ENCODE measurements around the gene SPTLC2.

Gene SPTLC2

DNA sequence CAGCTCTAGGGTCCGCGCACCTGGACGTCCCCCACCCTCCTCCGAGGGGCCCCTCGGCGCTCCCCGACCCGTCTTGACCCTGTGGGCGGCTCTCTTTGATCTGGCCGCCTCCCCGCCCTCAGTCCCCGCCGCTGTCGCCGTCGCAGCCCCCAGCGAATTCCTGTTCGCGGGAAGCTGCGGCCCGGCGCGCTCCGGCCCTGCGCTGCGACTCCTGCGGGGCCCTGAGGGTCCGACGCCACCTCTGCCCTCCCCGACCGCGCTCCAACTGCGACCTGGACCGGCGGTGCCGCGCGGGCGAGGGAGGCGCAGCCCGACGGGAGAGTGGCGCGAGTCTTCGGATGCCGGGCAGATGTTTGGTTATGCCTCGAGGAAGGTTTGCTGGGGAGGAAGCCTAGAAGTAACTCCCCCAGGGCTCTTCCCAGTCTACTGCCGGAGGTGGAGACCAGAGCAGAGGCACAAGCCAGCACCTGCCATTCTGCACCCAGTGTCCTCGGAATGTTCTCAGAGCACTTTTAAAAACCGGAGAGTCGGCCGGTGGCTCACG, 117.4 kb downstream of the SPTLC2 start:
- no peak for DNase-seq

DNA sequence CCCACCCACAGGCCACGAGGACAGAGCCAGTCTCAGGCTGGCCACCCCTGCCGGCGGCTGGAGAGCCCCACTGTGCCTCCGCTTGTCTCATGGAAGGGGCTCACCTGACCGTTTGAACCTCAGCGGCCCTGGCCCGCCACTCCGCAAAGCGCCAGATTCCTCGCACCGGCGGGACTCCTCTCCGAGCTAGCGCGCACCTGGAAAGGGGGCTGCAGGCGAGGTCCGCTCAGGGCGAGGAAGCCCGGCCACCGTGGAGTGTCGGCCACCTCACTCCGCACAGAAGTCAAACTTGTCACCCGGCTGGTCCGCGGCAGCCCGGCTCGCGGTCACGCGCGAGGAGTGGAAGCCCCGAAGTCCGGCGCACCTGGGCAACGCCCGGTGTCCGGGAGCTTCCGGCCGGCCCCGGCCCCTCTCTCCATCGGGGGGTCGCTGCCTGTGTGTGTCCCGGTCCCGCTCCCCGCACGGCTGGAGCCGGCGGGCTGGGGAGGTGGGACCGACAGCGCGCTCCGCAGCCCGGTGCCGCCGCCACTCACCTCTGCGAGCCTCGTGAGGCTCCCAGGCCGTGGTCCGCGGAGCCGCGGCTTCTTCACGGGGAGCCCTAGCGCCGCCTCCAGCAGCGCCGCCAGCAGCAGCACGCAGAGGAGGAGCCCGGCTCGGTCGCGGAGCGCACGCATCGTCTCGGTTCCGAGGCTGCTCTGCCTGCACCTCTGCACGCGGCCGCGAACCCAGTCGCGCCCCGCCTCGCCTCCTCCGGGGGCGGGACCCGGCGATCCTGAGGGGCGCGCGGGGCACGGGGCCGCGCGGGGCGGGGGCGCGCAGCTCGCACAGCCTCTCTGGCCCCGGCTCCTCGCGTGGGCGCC, 118.1 kb downstream of the SPTLC2 start, which contains the start of gene ISM2:
Gene ISM2, minus strand, starts transcription at position 697 of the 860 bp plus-strand sequence. Its CDS starts 23 bp downstream, at position 674.
- DNase-seq = no peak

DNA sequence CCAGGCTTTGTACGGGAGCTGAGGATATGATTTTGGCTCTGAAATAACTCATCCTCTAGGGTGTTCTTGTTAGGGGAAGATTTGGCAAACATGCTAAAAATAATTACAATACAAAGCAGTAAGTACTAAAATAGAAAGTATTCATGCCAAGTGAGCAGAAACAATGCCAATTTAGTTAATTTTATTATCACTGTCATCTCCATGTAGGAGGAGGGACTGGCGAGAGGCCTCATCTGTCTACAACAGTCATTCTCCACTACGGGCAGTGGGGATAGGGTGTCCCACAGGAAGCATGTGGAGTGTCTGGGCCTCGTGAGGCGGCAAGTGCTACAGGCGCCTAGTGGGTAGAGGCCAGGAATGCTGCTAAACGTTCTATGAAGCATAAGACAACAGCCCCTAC, 121.1 kb downstream of the SPTLC2 start:
- DNase-seq = no peak

DNA sequence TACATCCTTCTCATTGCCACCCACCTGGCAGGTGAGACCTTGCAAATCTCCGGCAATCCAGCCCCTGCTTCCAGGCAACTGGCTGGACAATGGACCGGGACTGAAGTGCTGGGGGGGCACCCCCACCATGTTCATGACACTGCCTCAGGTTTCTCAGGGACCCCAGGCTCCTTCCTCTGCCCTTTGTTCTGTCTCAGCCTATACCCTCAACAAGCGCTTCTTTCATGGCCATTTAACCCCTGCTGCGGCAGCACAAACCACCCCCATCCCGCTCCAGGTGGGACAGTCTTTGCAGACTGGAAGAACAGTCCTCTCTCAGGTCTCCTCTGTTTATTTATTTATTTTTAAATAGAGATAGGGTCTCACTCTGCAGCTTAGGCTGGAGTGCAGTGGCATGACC, 125.4 kb downstream of the SPTLC2 start:
- no peak for DNase-seq

DNA sequence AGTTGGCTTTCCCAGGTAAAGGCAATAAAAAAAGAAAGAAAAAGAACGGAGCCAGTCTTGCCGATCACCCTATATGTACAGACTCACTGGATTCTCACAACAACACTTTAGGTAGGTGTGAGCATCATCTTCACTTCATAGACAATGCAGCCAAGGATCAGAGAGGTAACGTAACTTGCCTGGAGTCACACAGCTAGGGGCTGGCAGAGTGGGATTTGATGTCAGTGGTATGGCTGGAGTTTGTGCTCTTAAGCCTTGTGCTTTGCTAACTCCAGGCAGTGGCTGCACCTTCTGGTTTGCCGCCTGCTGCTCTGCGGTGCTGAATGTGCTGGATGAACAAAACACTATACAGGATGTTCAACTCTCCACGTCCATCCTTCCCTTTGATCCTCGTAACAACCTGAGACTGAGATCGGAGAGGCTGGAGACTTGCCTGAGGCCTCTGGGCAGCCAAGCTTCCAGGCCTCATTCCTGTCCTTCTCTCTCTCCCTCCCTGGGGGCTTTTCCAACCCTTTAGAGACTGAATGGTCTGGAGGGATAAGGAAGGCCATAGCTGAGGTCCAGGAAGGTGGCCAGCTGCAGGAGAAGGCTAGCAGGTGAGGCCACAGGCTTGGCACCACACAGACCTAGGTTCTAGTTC, 126.0 kb downstream of the SPTLC2 start:
- DNase-seq = no peak

DNA sequence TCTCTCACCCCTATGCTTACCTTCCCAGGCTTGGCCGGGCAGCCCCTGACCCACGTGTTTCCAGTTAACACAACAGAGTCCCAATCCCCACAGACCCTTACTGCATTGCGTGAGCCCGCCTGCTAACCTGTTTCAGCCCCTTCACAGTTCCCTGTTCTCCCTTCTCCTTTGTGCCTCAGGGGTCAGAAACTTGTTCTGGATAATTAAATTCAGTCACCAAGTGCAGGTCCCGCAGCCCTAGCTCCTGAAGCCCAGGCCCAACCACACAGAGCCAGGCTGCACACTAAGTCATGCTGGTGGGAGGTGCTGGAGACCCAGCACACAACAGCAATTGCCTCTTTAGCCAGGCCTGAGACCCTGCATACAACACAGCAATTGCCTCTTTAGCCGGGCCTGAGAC, 127.4 kb downstream of the SPTLC2 start:
- DNase-seq = no peak

DNA sequence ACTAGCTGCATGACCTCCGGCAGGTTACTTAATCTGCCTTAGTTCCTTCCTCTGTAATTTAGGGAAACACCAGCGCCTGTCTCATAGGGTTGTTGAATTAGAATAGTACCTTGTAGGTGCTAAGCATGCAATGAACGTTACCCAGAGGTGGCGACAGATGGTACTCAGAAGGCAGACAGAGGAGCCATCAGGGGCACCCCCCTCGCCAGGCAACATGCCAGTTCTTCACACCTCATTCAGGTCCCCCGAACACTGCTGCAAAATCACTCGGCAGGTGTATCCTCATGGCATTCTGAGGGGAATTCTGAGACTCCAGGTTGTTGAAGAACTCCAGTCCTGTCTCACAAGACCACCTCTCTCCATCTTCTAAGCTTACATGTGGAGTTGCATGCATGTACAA, 127.9 kb downstream of the SPTLC2 start:
- DNase-seq = no peak

DNA sequence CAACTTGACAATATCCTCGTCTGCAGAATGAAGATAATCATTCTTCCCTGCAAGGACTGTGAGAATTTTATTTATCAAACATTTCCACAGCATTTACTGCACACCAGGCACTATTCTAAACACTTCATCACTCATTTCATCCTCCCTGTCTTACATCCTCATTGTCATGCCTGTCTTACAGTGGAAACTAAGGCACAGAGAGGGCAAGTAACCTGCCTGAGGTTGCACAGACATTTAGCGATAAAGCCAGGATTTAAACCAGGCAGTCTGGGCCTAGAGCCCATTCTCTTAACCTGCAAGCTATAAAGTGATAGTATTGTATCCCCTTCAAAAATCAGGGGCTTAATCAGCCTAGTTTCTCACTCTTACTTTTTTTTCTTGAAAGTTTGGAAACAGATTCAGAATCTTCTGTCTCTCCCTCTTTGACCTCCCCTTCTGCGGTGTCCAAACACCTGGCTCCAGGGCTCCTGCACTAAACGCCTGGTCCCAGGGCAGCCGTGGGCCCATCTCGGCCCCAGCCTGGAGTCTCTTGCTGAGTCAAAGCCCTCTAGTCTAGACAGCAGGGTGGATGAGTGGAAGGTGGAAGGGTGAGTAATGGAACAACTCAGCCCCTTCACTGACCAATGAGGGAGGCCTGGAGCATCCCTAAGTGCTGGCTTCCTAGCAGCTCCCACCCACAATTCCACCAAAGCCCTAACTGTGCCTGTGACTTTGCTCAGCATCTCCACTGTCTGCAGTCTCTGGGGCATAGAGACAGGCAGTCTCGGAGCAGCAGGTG, 130.3 kb downstream of the SPTLC2 start:
- DNase-seq = no peak

DNA sequence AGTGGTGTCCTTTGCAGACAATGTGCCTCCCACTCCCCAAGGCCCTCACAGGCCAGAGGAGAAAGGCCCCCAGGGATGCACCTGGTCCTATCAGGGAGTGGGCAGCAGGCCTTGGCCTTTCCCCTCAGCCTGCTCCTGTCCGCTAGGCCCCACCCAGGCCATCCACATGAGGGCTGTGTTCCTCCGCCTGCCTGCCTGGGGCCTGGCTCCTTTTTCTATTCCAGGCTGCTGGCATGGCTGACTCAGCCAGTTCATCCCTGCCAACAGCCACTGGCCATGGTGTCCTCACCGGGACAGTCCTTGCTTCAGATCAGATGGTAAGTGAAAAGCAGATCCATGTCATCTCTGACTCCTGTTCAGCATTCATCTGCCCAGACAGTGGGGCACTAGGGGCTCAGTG, 131.2 kb downstream of the SPTLC2 start:
- no peak for DNase-seq

DNA sequence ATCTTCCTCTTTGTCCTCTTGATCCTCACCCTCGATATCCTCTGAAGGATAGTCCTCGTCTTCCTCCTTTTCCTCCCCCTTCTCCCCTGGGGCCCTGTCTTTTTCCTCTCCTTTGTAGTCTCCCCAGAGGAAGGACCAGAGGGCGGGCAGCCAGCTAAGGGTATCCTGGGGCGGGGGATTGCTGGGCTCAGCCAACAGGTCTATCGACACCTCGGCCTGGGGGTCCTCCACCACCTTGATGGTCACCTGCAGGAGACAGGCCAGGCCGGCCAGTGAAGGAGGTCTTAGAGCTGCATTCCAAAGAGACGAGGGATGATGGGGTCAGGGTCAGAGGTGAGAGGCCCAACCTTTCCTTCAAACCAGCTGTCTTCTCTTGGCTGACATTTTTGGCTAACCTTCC, 134.0 kb downstream of the SPTLC2 start:
- no peak for DNase-seq

DNA sequence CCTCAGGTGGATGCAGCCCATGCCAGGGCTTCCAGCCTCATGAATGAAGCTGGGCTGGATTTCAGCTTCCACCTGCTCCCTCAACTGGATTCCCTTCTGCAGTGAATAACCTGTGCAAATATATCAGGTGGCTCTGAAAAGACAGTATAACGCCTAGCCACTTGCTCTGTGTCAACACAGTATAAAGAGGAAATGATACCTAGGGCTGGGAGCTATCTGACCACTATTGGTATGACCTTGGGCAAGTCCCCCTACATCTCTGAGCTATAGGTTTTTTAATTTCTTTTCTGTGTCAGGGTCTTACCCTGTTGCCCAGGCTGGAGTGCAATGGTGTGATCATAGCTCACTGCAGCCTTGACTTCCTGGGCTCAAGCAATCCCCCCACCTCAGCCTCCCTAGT, 137.6 kb downstream of the SPTLC2 start:
- no peak for DNase-seq

DNA sequence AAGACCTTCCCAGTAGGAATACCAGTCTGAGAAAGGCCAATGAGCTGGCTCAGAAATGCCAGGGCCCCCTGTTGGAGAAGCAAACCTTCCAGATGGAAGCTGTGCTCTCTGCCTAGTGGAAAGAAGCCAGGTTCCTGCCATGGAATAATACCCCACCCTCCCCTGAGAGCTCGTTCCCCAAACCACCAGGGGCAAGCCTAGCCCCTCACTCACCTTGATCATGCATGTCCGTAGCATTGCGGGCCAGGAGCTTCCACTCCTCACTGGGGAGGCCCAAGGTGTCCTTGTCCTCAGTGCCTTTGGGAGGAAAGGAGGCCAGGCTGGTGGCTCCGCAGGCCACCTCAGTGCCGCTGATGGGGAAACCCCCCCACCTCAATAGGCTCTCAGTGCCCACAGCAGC, 138.4 kb downstream of the SPTLC2 start:
- no peak for DNase-seq

DNA sequence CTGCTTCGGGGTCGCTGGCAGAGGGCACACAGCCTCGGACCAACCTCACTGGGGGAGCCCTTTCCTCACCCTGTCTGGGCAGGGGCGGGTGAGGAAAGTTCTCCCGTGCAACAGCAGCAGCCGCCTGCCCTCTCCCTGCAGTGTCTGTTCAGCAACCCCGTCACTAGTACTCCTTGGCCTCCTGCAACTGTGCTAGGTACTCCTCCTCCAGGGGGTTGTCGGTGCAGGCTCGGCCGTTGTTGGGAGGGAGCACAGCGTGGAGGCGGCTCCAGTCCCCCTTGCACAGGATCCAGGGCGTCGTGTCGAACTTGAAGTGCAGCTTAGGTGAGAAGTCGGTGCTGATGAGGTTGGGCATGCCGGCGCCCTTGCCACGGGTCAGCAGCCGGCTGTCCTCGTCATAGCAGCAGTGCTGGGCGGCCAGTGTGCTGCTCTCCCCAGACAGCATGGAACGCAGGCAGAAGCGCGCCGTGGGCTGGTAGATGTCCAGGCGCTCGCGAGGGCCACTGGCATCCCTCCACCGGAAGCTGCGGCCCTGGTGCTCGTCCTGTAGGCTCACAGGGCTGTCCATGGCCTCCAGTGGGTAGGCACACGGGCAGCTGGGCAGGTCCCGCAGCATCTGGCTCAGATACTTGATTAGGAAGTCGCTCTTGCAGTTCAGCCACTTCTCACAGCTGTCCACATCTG, 140.9 kb downstream of the SPTLC2 start:
- no peak for DNase-seq

DNA sequence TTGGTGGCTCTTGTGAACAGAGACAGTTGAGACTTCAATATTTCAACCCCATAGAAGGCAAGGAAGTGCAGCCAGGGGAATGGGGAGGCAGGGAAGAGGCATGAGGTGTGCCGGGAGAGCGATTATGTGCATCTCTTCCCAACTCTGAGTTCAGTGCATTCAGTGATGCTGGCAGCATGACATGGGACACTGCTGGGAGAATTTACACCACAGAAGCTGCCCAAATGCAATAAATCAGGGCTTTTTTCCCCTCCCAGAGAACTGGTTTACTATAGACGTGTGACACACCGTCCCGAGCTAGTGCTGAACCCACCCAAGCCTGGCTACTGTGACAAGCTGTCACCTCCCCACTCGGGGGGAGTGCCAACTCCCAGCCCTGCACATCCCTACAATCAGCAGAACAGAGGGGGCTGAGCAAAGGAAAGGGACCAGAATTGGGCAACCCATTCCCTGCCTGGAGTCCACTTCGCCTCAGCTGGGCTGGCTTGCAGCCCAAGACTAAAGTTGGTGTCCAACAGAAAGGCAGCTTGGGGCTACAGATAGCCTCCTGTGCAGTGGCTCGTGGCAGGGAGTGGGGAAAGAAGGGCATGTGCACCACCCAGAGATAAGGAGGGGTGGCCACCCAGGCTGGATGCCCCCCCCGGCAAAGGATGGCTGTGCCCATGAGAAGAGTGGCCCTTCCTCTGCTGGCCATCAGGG, 141.8 kb downstream of the SPTLC2 start:
- DNase-seq = no peak

DNA sequence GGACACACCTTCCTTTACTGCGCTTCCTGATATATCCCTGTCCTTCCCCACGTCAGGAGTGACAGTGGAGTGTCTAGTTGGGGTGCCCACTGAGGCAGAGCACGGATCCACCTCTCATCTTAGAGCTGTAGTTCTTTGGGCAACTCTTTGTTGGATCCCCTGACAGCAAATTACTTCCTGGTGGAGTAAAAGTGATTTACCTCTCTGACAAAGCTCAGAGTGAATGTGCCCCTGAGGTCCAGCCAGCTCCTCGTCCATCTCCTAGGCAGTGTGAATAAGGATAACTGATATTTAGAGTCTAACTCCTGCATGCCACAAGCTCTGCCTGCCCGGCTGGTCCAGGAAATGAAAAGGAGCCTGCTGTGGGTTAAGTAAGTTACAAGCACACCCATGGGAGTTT, 142.5 kb downstream of the SPTLC2 start:
- no peak for DNase-seq

DNA sequence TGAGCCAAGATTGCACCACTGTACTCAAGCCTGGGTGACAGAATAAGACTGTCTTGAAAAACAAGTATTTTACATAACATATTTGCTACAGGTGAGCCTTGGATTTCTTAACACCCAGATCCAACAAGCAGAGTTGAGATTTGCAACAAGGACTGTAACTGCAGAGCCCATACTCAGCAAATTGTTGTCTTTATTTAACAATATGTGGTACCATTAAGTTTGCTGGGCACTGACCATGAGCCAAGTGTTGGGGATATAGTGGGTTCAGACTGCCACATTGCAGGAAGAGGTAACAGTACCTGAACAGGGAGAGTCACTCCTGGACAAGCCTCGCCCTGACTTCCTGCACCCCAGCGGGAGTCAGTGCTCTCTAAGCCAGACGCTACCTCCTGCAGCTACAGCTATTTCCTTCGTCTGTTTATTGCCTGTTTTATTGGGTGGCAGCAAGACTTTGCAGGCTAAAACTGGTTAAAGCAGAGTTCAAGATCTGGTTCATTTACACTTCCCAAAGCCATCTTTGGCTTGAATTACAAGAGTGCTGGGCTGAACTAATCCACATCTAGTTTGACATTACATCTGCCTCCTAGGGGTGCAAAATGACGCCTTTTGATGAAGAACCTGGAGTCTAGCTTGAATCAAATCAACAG, 146.1 kb downstream of the SPTLC2 start:
- no peak for DNase-seq

DNA sequence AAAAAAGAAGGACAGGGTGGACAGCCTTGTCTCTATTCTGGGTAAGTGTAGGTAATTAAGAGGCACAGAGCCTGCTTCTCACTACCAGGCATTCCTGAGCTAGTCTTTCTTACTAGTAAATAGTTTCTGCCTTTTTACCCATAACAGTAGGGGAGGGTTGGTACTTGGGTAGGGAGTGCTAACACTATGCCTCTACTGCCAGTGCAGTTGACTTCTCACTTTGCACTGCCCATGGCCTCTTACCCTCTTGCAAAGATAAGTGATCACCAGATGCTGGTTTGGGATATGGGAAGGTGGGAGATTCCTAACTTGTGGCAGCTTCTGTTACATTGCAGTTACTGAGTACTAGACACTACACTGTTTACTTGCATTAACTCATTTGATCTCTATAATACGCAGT, 146.9 kb downstream of the SPTLC2 start:
- DNase-seq = no peak

DNA sequence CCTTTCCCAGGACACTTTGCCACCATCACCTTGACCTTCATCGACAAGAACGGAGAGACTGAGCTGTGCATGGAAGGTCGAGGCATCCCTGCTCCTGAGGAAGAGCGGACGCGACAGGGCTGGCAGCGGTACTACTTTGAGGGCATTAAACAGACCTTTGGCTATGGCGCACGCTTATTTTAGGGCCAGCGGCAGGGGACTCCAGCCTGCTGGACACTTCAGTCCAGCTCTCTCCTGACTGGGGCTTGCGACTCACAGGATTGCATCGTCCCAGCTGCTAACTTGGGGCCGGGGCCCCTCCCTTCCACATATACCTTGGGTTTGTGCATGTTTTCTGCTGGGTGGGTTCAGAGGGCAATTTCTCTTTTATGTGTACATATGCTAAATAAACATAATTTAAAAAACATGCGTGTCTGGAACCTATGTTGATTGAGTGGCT, 147.4 kb downstream of the SPTLC2 start:
- no peak for DNase-seq

DNA sequence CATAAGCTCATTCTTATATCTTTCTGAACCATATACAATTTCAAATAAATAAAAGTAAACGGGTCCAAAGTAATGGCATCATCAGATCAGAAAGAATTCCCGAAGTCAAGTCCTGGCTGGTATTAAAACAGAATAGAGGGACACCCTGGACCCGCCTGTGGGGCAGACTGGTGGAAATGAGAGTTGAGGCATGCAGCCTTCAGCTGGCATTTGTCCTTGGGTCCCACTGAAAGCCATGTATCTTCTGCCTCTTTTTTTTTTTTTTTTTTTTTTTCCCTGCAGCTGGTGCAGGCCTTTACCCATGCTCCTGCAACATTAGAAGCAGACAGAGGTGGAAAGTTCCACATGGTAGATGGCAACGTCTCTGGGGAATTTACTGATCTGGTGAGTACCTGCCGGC, 148.6 kb downstream of the SPTLC2 start:
- DNase-seq = no peak

DNA sequence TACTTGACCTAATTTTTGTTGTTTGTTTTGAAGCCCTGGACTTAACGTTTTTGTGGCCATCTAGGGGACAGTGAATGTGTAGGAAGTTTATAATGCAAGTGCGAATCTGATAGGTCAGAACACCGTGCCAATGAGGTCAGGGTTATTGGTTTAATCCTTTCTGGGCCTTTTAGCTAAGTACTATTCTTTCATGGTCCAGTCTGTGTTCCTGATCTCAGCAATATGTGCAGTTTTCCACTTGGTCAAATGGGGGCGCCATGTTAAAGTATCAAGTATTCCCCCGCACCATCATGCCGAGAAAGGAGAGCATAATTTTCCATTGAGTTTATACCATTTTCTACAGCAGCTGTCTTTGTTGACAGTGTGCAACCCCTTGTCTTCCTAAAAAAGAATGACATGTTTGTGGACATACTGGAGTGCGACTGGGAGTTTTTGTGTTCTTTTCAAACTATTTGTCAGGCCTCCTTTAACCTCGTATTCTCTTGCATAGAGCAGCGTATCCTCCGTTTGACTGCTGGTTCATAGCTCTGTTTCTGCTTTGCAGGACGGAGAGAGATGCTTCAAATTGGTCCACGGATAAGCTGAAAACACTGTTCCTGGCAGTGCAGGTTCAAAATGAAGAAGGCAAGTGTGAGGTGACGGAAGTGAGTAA, 157.2 kb downstream of the SPTLC2 start:
- DNase-seq = peak in 2 of 4 experiments; percentile 9 to 31
